A673 (cell line): ENCODE results near the gene SHMT1.
"Not testable (repeated sequence)": the region's sequence is repeated elsewhere in the genome, so short reads cannot be mapped to it uniquely, and the experiment has no call there.

ENCODE experiments used
- CTCF ChIP-seq: fragments of 300-800, 200-600 bp; sonication (generic); conservative IDR thresholded peaks from 2 replicates; pipeline ENCODE4 v1.5.1; 2017; ENCODE audit warnings: low read depth, mild to moderate bottlenecking, antibody characterized with exemption, low read length, moderate library complexity, mixed read lengths
- EZH2 ChIP-seq: fragments of 200-600 bp; sonication (generic); IDR thresholded peaks from 2 replicates; pipeline ENCODE4 v1.6.1; 2017; ENCODE audit warnings: borderline replicate concordance, low read depth, mild to moderate bottlenecking, mixed read lengths, antibody characterized with exemption, low read length; ENCODE audit not compliant: poor library complexity, severe bottlenecking

- TF ChIP-seq CTCF, EZH2: not testable (repeated sequence)
Observed at GRCh38 chr17:18388728-18389127, 25.4 kb upstream of the SHMT1 start.
